GM13976 (cell line): Measurements from ENCODE around the gene KIF19.

Source experiments
- DNase-seq: peaks from one replicate; pipeline ENCODE4 v3.0.0; 2012; ENCODE audit warnings: low spot score
- in situ Hi-C: fragments of 300-500 bp; cut with MboI; formaldehyde crosslinking; loops from one replicate; pipeline ENCODE4 v1.12.0; 2022; ENCODE audit warnings: low sequenced_read_pairs, mixed read lengths, inconsistent platforms; ENCODE audit not compliant: unreplicated experiment
- TF ChIP-seq, protein P1 (sequence below): IDR thresholded peaks from 2 replicates; pipeline ENCODE4 v1.5.1; 2012; ENCODE audit warnings: borderline replicate concordance, mild to moderate bottlenecking; ENCODE audit not compliant: insufficient read depth; ENCODE audit errors: extremely low read depth, missing control alignments, control extremely low read depth

The KIF19 gene

GRCh38 chr17:74336307-74336706, 10.3 kb downstream of the KIF19 start:
- DNase-seq: no peak
- TF ChIP-seq, protein P1, sequence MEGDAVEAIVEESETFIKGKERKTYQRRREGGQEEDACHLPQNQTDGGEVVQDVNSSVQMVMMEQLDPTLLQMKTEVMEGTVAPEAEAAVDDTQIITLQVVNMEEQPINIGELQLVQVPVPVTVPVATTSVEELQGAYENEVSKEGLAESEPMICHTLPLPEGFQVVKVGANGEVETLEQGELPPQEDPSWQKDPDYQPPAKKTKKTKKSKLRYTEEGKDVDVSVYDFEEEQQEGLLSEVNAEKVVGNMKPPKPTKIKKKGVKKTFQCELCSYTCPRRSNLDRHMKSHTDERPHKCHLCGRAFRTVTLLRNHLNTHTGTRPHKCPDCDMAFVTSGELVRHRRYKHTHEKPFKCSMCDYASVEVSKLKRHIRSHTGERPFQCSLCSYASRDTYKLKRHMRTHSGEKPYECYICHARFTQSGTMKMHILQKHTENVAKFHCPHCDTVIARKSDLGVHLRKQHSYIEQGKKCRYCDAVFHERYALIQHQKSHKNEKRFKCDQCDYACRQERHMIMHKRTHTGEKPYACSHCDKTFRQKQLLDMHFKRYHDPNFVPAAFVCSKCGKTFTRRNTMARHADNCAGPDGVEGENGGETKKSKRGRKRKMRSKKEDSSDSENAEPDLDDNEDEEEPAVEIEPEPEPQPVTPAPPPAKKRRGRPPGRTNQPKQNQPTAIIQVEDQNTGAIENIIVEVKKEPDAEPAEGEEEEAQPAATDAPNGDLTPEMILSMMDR: no peak
- in situ Hi-C loops: no loop called here

- DNase-seq: no peak
- TF ChIP-seq, protein P1: no peak
- in situ Hi-C loops: no loop called here
These were observed 11.9 kb downstream of the KIF19 start for GRCh38 chr17:74337834-74338500.

GRCh38 chr17:74339537-74340195, 13.6 kb downstream of the KIF19 start:
- in situ Hi-C loops: no loop called here
- DNase-seq: no peak
- TF ChIP-seq, protein P1: no peak

DNA sequence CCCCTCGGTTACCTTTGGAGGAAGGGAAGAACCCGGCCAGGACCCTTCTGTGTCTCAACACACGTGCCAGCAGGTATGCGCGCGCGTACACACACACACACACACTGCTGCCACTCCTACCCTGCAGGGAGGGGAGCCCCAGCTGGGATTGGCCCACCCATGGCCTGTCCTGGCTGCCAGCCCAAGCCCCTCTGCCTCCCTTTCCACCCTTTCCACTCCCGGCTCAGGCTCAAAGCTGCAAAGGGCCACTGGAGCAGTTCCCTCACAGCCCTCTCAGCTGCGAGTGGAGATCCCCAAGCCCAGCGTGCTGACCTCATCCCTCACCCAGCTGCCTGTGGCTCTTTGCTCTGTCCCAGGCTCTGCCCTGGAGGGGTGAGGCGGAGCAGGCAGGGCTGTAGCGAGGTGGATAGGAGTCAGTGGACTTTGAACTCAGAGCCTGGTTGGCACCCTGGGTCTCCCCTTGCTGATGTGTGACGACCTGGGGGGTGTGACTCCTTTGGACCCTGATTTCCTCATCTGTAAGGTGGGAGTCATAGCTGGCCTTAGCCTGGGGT, 14.5 kb downstream of the KIF19 start:
- in situ Hi-C loops: no loop called here
- TF ChIP-seq, protein P1: no peak
- no peak for DNase-seq

- TF ChIP-seq, protein P1: no peak
These were observed 16.2 kb downstream of the KIF19 start for GRCh38 chr17:74342224-74342623.

GRCh38 chr17:74343121-74343520, 17.1 kb downstream of the KIF19 start:
- no peak for DNase-seq
- in situ Hi-C loops: no loop called here
- TF ChIP-seq, protein P1: no peak

More at GRCh38 chr17:74342224-74342623, 16.2 kb downstream of the KIF19 start:
- no peak for DNase-seq
- in situ Hi-C loops: no loop called here
